H9 (cell line): ENCODE results near the gene HOXB8. TPM values are rescaled to one million over a fixed set of nuclear protein-coding genes. Genes with fewer than 3 reads are reported as not detected.

Experiments used
- DNase-seq: peaks from one replicate; pipeline ENCODE4 v3.0.0-alpha.2; 2017
- H2AFZ ChIP-seq: one replicate; pipeline ENCODE4 v1.6.1; 2013; ENCODE audit warnings: mild to moderate bottlenecking, low read length, control low read depth, moderate library complexity
- H2AK5ac ChIP-seq: 2 replicates; pipeline ENCODE4 v1.6.1; 2013; ENCODE audit warnings: low read length, control low read depth, mixed read lengths; ENCODE audit not compliant: insufficient read length
- H2BK120ac ChIP-seq: one replicate; pipeline ENCODE4 v1.6.1; 2013; ENCODE audit warnings: low read depth, mild to moderate bottlenecking, low read length, control low read depth, inconsistent platforms; ENCODE audit not compliant: poor library complexity, severe bottlenecking
- H2BK12ac ChIP-seq: 2 replicates; pipeline ENCODE4 v1.6.1; 2013; ENCODE audit warnings: low read length, control low read depth, mixed read lengths, low read depth; ENCODE audit not compliant: insufficient read length
- H2BK15ac ChIP-seq: 2 replicates; pipeline ENCODE4 v1.6.1; 2013; ENCODE audit warnings: low read depth, low read length, control low read depth
- H2BK20ac ChIP-seq: one replicate; pipeline ENCODE4 v1.6.1; 2013; ENCODE audit warnings: low read depth, mild to moderate bottlenecking, low read length, control low read depth, inconsistent platforms; ENCODE audit not compliant: poor library complexity, severe bottlenecking
- H2BK5ac ChIP-seq: 2 replicates; pipeline ENCODE4 v1.6.1; 2013; ENCODE audit warnings: low read length, control low read depth, mixed read lengths; ENCODE audit not compliant: insufficient read length
- H3K14ac ChIP-seq: 2 replicates; pipeline ENCODE4 v1.6.1; 2013; ENCODE audit warnings: low read length, control low read depth; ENCODE audit not compliant: insufficient read depth
- H3K18ac ChIP-seq: 2 replicates; pipeline ENCODE4 v1.6.1; 2013; ENCODE audit warnings: low read depth, mild to moderate bottlenecking, mixed read lengths, low read length, control low read depth; ENCODE audit not compliant: insufficient read length
- H3K23ac ChIP-seq: 2 replicates; pipeline ENCODE4 v1.6.1; 2013; ENCODE audit warnings: low read length, control low read depth, mixed read lengths, low read depth; ENCODE audit not compliant: insufficient read length
- H3K23me2 ChIP-seq: 2 replicates; pipeline ENCODE4 v1.6.1; 2013; ENCODE audit warnings: low read depth, mild to moderate bottlenecking, mixed read lengths, low read length, control low read depth; ENCODE audit not compliant: insufficient read length, poor library complexity, severe bottlenecking
- H3K27ac ChIP-seq: 2 replicates; pipeline ENCODE4 v1.5.1; 2013; ENCODE audit warnings: low read length, control low read depth, mixed read lengths, low read depth; ENCODE audit not compliant: insufficient read length
- H3K27me3 ChIP-seq: 2 replicates; pipeline ENCODE4 v1.6.1; 2013; ENCODE audit warnings: low read length, control low read depth, inconsistent platforms; ENCODE audit not compliant: insufficient read depth
- H3K4ac ChIP-seq: 2 replicates; pipeline ENCODE4 v1.6.1; 2013; ENCODE audit warnings: low read depth, mild to moderate bottlenecking, control low read depth, inconsistent platforms, low read length, moderate library complexity
- H3K4me1 ChIP-seq: 2 replicates; pipeline ENCODE4 v1.6.1; 2013; ENCODE audit warnings: low read length, control low read depth, inconsistent platforms; ENCODE audit not compliant: insufficient read depth
- H3K4me2 ChIP-seq: 2 replicates; pipeline ENCODE4 v1.6.1; 2013; ENCODE audit warnings: low read length, control low read depth, mixed read lengths; ENCODE audit not compliant: insufficient read length, insufficient read depth
- H3K56ac ChIP-seq: 2 replicates; pipeline ENCODE4 v1.6.1; 2013; ENCODE audit warnings: low read depth, mild to moderate bottlenecking, mixed read lengths, low read length, control low read depth; ENCODE audit not compliant: insufficient read length
- H3K79me1 ChIP-seq: 2 replicates; pipeline ENCODE4 v1.6.1; 2013; ENCODE audit warnings: low read depth, mild to moderate bottlenecking, moderate library complexity, low read length, control low read depth, inconsistent platforms; ENCODE audit not compliant: insufficient read depth, poor library complexity, severe bottlenecking
- H3K79me2 ChIP-seq: 2 replicates; pipeline ENCODE4 v1.6.1; 2013; ENCODE audit warnings: low read length, control low read depth, inconsistent platforms; ENCODE audit not compliant: insufficient read depth
- H3K9ac ChIP-seq: 2 replicates; pipeline ENCODE4 v1.6.1; 2013; ENCODE audit warnings: low read length, control low read depth, mixed read lengths; ENCODE audit not compliant: insufficient read length; ENCODE audit errors: extremely low read depth
- H3K9me3 ChIP-seq: one replicate; pipeline ENCODE4 v1.6.1; 2013; ENCODE audit warnings: low read depth, low read length, inconsistent platforms; ENCODE audit not compliant: control insufficient read depth
- H3T11ph ChIP-seq: one replicate; pipeline ENCODE4 v1.6.1; 2013; ENCODE audit warnings: mild to moderate bottlenecking, low read length, control low read depth, inconsistent platforms
- H4K20me1 ChIP-seq: one replicate; pipeline ENCODE4 v1.6.1; 2013; ENCODE audit not compliant: control insufficient read depth, insufficient read length, insufficient read depth
- H4K5ac ChIP-seq: 2 replicates; pipeline ENCODE4 v1.6.1; 2013; ENCODE audit warnings: low read depth, mild to moderate bottlenecking, mixed read lengths, low read length, control low read depth; ENCODE audit not compliant: insufficient read length
- H4K8ac ChIP-seq: replicated peaks from 2 replicates; pipeline ENCODE4 v1.6.1; 2013; ENCODE audit warnings: low read length, control low read depth, mixed read lengths, low read depth; ENCODE audit not compliant: insufficient read length
- H4K91ac ChIP-seq: 2 replicates; pipeline ENCODE4 v1.6.1; 2013; ENCODE audit warnings: low read depth, mild to moderate bottlenecking, moderate library complexity, mixed read lengths, low read length, control low read depth; ENCODE audit not compliant: insufficient read length
- H3K27ac Mint-ChIP-seq, 3 experiments: 2 replicates in 2 of 3; 3 replicates in 1 of 3; pipeline ENCODE4 v1.8.0; 2020 to 2021; ENCODE audit warnings: mixed read lengths in 3 of 3, mild to moderate bottlenecking in 1 of 3, moderate library complexity in 1 of 3
- H3K27me3 Mint-ChIP-seq: 2 replicates; pipeline ENCODE4 v1.8.0; 2021; ENCODE audit warnings: low read depth, mild to moderate bottlenecking, moderate library complexity, mixed read lengths
- H3K36me3 Mint-ChIP-seq, 3 experiments: 2 replicates in 2 of 3; 3 replicates in 1 of 3; pipeline ENCODE4 v1.8.0; 2020 to 2021; ENCODE audit warnings: low read depth in 3 of 3, mixed read lengths in 3 of 3; ENCODE audit not compliant: insufficient read depth in 1 of 3
- H3K4me1 Mint-ChIP-seq, 2 experiments: 2 replicates each; pipeline ENCODE4 v1.8.0; 2020; ENCODE audit warnings: mixed read lengths in 2 of 2
- H3K4me3 Mint-ChIP-seq, 2 experiments: 2 replicates in 1 of 2; 3 replicates in 1 of 2; pipeline ENCODE4 v1.8.0; 2020 to 2021; ENCODE audit warnings: mild to moderate bottlenecking in 2 of 2, mixed read lengths in 2 of 2, moderate library complexity in 1 of 2
- H3K9me3 Mint-ChIP-seq, 2 experiments: 2 replicates in 1 of 2; 3 replicates in 1 of 2; pipeline ENCODE4 v1.8.0; 2020; ENCODE audit warnings: mild to moderate bottlenecking in 2 of 2, mixed read lengths in 2 of 2, moderate library complexity in 1 of 2
- WGBS: extraction: QIAGEN DNeasy Blood & Tissue Kit; methylation state at CpG from one replicate; pipeline ENCODE4 v1.1.7; 2013; ENCODE audit warnings: missing lambda C conversion rate, low lambda C conversion rate, mixed read lengths; ENCODE audit not compliant: insufficient read length; ENCODE audit errors: extremely low coverage; 5-methylcytosine and 5-hydroxymethylcytosine counted together
- total RNA-seq: library from RNA; stranded (reverse); gene quantifications from 2 replicates; pipeline ENCODE4 v1.2.1, GENCODE V29; 2021
- TF ChIP-seq, protein P1 (sequence below): fragments of 200-600 bp; sonication (generic); conservative IDR thresholded peaks from 3 replicates; pipeline ENCODE4 v1.8.0; 2021; ENCODE audit warnings: antibody characterized with exemption, mild to moderate bottlenecking

HOXB8 gene
- total RNA-seq, 1 experiment from 2014 or later, result not detected

DNA sequence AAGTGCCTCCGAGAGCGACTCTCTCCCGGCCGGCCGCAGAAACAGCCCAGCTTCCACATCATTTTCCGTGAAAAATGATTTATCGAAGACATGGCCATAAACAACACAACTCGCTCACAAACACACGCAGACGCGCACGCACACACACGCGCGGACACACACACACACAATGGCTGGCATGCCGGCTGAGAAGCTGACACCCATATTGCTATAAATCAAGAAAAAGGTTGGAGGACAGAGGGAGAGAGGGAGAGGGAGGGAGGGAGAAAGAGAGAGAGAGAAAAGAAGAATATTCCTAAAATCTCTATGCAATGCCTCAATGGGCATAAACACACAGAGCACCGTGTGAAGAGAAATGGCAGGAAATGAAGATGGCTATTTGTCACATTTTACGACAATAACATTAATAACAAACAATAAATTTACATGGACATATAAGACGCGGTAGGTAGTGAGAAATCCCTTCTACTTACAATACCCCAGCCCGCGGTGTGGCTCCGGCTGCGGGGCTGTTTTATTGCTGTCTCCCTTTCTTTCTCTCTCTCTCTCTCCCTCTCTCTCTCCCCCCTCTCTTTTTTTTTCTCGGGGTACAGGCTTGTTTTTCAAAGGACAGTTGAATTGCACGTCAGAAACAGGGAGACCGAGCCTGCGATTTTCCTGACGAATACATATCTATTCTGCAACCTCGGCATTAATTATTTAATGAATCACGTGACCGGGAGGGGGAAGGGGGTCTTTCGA, 46.4 kb downstream of the HOXB8 start:
- Histone ChIP-seq H2AFZ (no peak overlapping the region), H3K27ac (no peak overlapping the region), H3K79me1 (no peaks in the 10 kb centered on the region), H3T11ph (no peak overlapping the region), H3K23ac (no peak overlapping the region), H2BK5ac (no peak overlapping the region), H2AK5ac (no peak overlapping the region), H4K5ac (no peak overlapping the region), H3K14ac (no peak overlapping the region), H2BK15ac (no peak overlapping the region), H4K20me1 (peaks cover 4% of the 10 kb centered on the region), H3K23me2 (no peaks in the 10 kb centered on the region), H3K9me3 (no peaks in the 10 kb centered on the region), H4K8ac (no peak overlapping the region), H2BK120ac (no peak overlapping the region), H3K4ac (no peak overlapping the region), H3K4me1 (peaks cover 2% of the 10 kb centered on the region; the same call in 1 of the 2 replicates), H2BK20ac (no peak overlapping the region), H3K56ac (no peak overlapping the region), H3K9ac (no peak overlapping the region), H4K91ac (no peak overlapping the region), H3K79me2 (no peaks in the 10 kb centered on the region), H3K4me2 (no peak overlapping the region), H3K27me3 (peaks cover 99% of the 10 kb centered on the region), H2BK12ac (no peak overlapping the region), H3K18ac (no peak overlapping the region)
- Mint-ChIP-seq H3K27ac (no peak overlapping the region), H3K36me3 (no peaks in the 10 kb centered on the region; a peak in 1 of 7 replicates), H3K27me3 (peaks cover 4% of the 10 kb centered on the region), H3K9me3 (peaks cover 0 to 7% of the 10 kb centered on the region in 2 experiments; a peak in 2 of 5 replicates), H3K4me1 (peaks cover 6 to 20% of the 10 kb centered on the region in 2 experiments), H3K4me3 (no peak overlapping the region; a peak in 1 of 5 replicates)
- no peak for DNase-seq
- TF ChIP-seq, protein P1, sequence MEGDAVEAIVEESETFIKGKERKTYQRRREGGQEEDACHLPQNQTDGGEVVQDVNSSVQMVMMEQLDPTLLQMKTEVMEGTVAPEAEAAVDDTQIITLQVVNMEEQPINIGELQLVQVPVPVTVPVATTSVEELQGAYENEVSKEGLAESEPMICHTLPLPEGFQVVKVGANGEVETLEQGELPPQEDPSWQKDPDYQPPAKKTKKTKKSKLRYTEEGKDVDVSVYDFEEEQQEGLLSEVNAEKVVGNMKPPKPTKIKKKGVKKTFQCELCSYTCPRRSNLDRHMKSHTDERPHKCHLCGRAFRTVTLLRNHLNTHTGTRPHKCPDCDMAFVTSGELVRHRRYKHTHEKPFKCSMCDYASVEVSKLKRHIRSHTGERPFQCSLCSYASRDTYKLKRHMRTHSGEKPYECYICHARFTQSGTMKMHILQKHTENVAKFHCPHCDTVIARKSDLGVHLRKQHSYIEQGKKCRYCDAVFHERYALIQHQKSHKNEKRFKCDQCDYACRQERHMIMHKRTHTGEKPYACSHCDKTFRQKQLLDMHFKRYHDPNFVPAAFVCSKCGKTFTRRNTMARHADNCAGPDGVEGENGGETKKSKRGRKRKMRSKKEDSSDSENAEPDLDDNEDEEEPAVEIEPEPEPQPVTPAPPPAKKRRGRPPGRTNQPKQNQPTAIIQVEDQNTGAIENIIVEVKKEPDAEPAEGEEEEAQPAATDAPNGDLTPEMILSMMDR, result no peak
- no CpG with 5 or more reads among the region's 33 CpGs for WGBS
